K562 (cell line): Measurements from ENCODE around the gene USP20. TPM values are rescaled to one million over a fixed set of nuclear protein-coding genes. Genes with fewer than 3 reads are reported as not detected.
A peak's percentile ranks its signal among the peaks of the same experiment; 100 is the strongest.

Experiments used
- ARNT ChIP-seq, 2 experiments: fragments of 450-650 bp; IDR thresholded peaks; 2 replicates each; pipeline ENCODE4 v1.6.1; 2016; ENCODE audit warnings: mild to moderate bottlenecking in 1 of 2
- ELF1 ChIP-seq: fragments of 200-800 bp; sonication (Bioruptor generic); IDR thresholded peaks from 2 replicates; pipeline ENCODE4 v1.6.1; 2016; ENCODE audit warnings: missing genetic modification characterization, missing compliant biosample characterization
- ETS2 ChIP-seq: IDR thresholded peaks from 2 replicates; pipeline ENCODE4 v1.6.1; 2016; ENCODE audit warnings: borderline replicate concordance, missing genetic modification characterization, mild to moderate bottlenecking, moderate library complexity, missing compliant biosample characterization; ENCODE audit not compliant: poor library complexity, severe bottlenecking
- GTF2E2 ChIP-seq: fragments of 200-800 bp; sonication (Bioruptor generic); IDR thresholded peaks from 2 replicates; pipeline ENCODE4 v1.6.1; 2016; ENCODE audit warnings: missing genetic modification characterization, missing compliant biosample characterization
- HNRNPLL ChIP-seq: fragments of 200-400 bp; formaldehyde crosslinking; IDR thresholded peaks from 2 replicates; pipeline ENCODE4 v1.6.1; 2017; ENCODE audit warnings: low read length, low read depth, mild to moderate bottlenecking; ENCODE audit not compliant: poor library complexity, severe bottlenecking
- MCM3 ChIP-seq: fragments of 450-650 bp; IDR thresholded peaks from 2 replicates; pipeline ENCODE4 v1.6.1; 2016
- MEIS2 ChIP-seq: fragments of 450-650 bp; IDR thresholded peaks from 2 replicates; pipeline ENCODE4 v1.6.1; 2014; ENCODE audit warnings: mild to moderate bottlenecking; ENCODE audit not compliant: partially characterized antibody
- NR2C1 ChIP-seq, 2 experiments: fragments of 450-650 bp; IDR thresholded peaks; 2 replicates each; pipeline ENCODE4 v1.6.1; 2017; ENCODE audit warnings: mild to moderate bottlenecking in 2 of 2, antibody characterized with exemption in 1 of 2, inconsistent platforms in 1 of 2, missing compliant biosample characterization in 1 of 2, missing genetic modification characterization in 1 of 2
- PBX2 ChIP-seq, 2 experiments: IDR thresholded peaks in 1 of 2; conservative IDR thresholded peaks in 1 of 2; 2 replicates each; pipeline ENCODE4 v1.6.1; 2016; ENCODE audit warnings: low read depth in 2 of 2, mild to moderate bottlenecking in 1 of 2, missing compliant biosample characterization in 1 of 2, missing genetic modification characterization in 1 of 2, moderate library complexity in 1 of 2
- RAD21 ChIP-seq, 2 experiments: fragments of 250-450 bp in 1 of 2; fragments of 450-650 bp in 1 of 2; sonication (Bioruptor Pico) in 1 of 2; formaldehyde crosslinking in 1 of 2; IDR thresholded peaks in 1 of 2; conservative IDR thresholded peaks in 1 of 2; 2 replicates each; pipeline versions ENCODE4 v1.4.0 to v1.8.0; 2020 to 2022; ENCODE audit warnings: mild to moderate bottlenecking in 2 of 2, moderate library complexity in 1 of 2
- SAP30 ChIP-seq: fragments of 200-600 bp; sonication (generic); IDR thresholded peaks from 2 replicates; pipeline ENCODE4 v1.6.1; 2012; ENCODE audit warnings: borderline replicate concordance, low read depth, mild to moderate bottlenecking, moderate library complexity, low read length, control low read depth, inconsistent platforms; ENCODE audit not compliant: insufficient read depth, poor library complexity, severe bottlenecking
- SIX5 ChIP-seq, 2 experiments: IDR thresholded peaks; 2 replicates each; pipeline ENCODE4 v1.6.1; 2011; ENCODE audit warnings: low read length in 2 of 2, borderline replicate concordance in 1 of 2, low read depth in 1 of 2, mild to moderate bottlenecking in 1 of 2, moderate library complexity in 1 of 2; ENCODE audit not compliant: insufficient read depth in 1 of 2
- SREBF1 ChIP-seq: fragments of 150-350 bp; IDR thresholded peaks from 2 replicates; pipeline ENCODE4 v1.6.1; 2014; ENCODE audit warnings: antibody characterized with exemption, low read depth, low read length, borderline replicate concordance
- TARDBP ChIP-seq: fragments of 450-650 bp; IDR thresholded peaks from 2 replicates; pipeline ENCODE4 v1.6.1; 2016
- THAP12 ChIP-seq: fragments of 250-450 bp; sonication (Bioruptor Pico); IDR thresholded peaks from 2 replicates; pipeline ENCODE4 v1.9.0; 2021; ENCODE audit warnings: mild to moderate bottlenecking, inconsistent platforms
- ZBTB7A ChIP-seq: IDR thresholded peaks from 2 replicates; pipeline ENCODE4 v1.6.1; 2011; ENCODE audit warnings: low read depth, mild to moderate bottlenecking, low read length, moderate library complexity, borderline replicate concordance; ENCODE audit not compliant: control insufficient read depth
- ZFP91 ChIP-seq: sonication (generic); formaldehyde crosslinking; IDR thresholded peaks from 2 replicates; pipeline ENCODE4 v1.8.0; 2022; ENCODE audit warnings: mild to moderate bottlenecking, missing genetic modification reagents
- ZNF668 ChIP-seq: fragments of 250-450 bp; sonication (Bioruptor Pico); IDR thresholded peaks from 2 replicates; pipeline ENCODE4 v1.8.0; 2022; ENCODE audit warnings: mild to moderate bottlenecking, inconsistent platforms
- polyA plus RNA-seq, 8 experiments: library from polyadenylated mRNA; depleted of rRNA in 4 of 8; stranded (reverse) in 5 of 8; unstranded in 3 of 8; fragments of >200 nt; fragmentation: Nextera tagmentation in 2 of 8; fragmentation: Illumina TruSeq in 1 of 8; extraction: Ambion mirVana in 2 of 8; extraction: Trizol in 1 of 8; gene quantifications; 2 replicates each; pipeline versions ENCODE4 v1.2.1 to v1.2.3, GENCODE V29; 2011 to 2014; ENCODE audit warnings: inconsistent platforms in 1 of 8, missing spikeins in 1 of 8
- total RNA-seq, 7 experiments: library from RNA; depleted of rRNA in 6 of 7; stranded (reverse); fragments of >200 nt in 6 of 7; fragmentation: Illumina TruSeq in 2 of 7; extraction: Trizol in 2 of 7; gene quantifications; 2 replicates each; pipeline versions ENCODE4 v1.2.1 to v1.2.3, GENCODE V29; 2011 to 2021; ENCODE audit warnings: low replicate concordance in 1 of 7

Gene USP20
- total and polyA plus RNA-seq, 9 of the 15 experiments (the other 6 are each of a cell fraction or from before 2014, with no cell fraction given), result 1.9 to 136 (median 49.1) TPM

GRCh38 chr9:129910628-129911567, 75.6 kb downstream of the USP20 start (continued):
- TF ChIP-seq ZFP91, result no peak
- TF ChIP-seq NR2C1 (IDR thresholded peaks at IDR 0.05), result no peak
- no peak for TF ChIP-seq NR2C1 (tag; IDR thresholded peaks at IDR 0.05)
- TF ChIP-seq SREBF1, result no peak
- TF ChIP-seq TARDBP, result no peak
- no peak for TF ChIP-seq ZNF668 (CRISPR knock-in tag)
- TF ChIP-seq ZBTB7A, result no peak
- TF ChIP-seq GTF2E2 (tag), result no peak
- no peak for TF ChIP-seq ETS2 (tag)
- peak; percentile 96 for TF ChIP-seq MEIS2
- TF ChIP-seq SIX5 (IDR thresholded peaks at IDR 0.05; ENCODE audit: borderline replicate concordance in 1 of 2, insufficient read depth in 1 of 2, low read depth in 1 of 2, low read length in 2 of 2), result no peak
- TF ChIP-seq ARNT (IDR thresholded peaks at IDR 0.05), result peak; percentile 69 to 92; a peak in 3 of 4 replicates
- TF ChIP-seq PBX2 (CRISPR knock-in tag; IDR thresholded peaks at IDR 0.05; ENCODE audit: low read depth), result no peak
- TF ChIP-seq PBX2 (tag; conservative IDR thresholded peaks at IDR 0.05; ENCODE audit: low read depth), result peak; percentile 86
- TF ChIP-seq SAP30, result no peak
- TF ChIP-seq RAD21 (CRISPR knock-in tag; conservative IDR thresholded peaks at IDR 0.05 in 1 of 2, IDR thresholded peaks at IDR 0.05 in 1 of 2), result no peak; a peak in 1 of 4 replicates
- no peak for TF ChIP-seq HNRNPLL
- TF ChIP-seq ELF1 (tag), result no peak
- no peak for TF ChIP-seq MCM3
- TF ChIP-seq THAP12 (CRISPR knock-in tag), result no peak
